Esophagus muscularis mucosa (tissue), 4 donors: ENCODE measurements around the gene SERINC5. TPM values are rescaled to one million over a fixed set of nuclear protein-coding genes. Genes with fewer than 3 reads are reported as not detected.

ENCODE experiments used
- DNase-seq: peaks from one replicate; pipeline ENCODE4 v3.0.0-alpha.2; 2017; ENCODE audit errors: extremely low spot score
- H3K27ac ChIP-seq, 4 donors: fragments of 200-600 bp; sonication (generic); replicated peaks in 1 of 4; 1 replicate in 3 of 4; 2 replicates in 1 of 4; pipeline ENCODE4 v1.5.1; 2016 to 2019; ENCODE audit warnings: mild to moderate bottlenecking in 1 of 4
- H3K27me3 ChIP-seq, 4 donors: fragments of 200-600 bp; sonication (generic); one replicate each; pipeline versions ENCODE4 v1.5.1 to v1.6.0; 2016 to 2019
- H3K36me3 ChIP-seq, 4 donors: fragments of 200-600 bp; sonication (generic); one replicate each; pipeline ENCODE4 v1.5.1; 2016 to 2019
- H3K4me1 ChIP-seq, 4 donors: fragments of 200-600 bp; sonication (generic); one replicate each; pipeline ENCODE4 v1.5.1; 2016 to 2019
- H3K4me3 ChIP-seq, 4 donors: fragments of 200-600 bp; sonication (generic); 1 replicate in 2 of 4; 2 replicates in 2 of 4; pipeline ENCODE4 v1.5.1; 2016 to 2019; ENCODE audit warnings: mild to moderate bottlenecking in 4 of 4, moderate library complexity in 1 of 4
- H3K9me3 ChIP-seq, 4 donors: fragments of 200-600 bp; sonication (generic); 1 replicate in 3 of 4; 2 replicates in 1 of 4; pipeline ENCODE4 v1.5.1; 2016 to 2019
- EP300 ChIP-seq: sonication (generic); formaldehyde crosslinking; IDR thresholded peaks from one replicate; pipeline ENCODE4 v1.6.1; 2017; ENCODE audit warnings: antibody characterized with exemption
- POLR2A ChIP-seq: fragments of 450-650 bp; IDR thresholded peaks from one replicate; pipeline ENCODE4 v1.6.1; 2017; ENCODE audit warnings: antibody characterized with exemption, moderate library complexity, mild to moderate bottlenecking, low read depth
- POLR2AphosphoS5 ChIP-seq, 2 donors: sonication (generic); formaldehyde crosslinking; IDR thresholded peaks; one replicate each; pipeline ENCODE4 v1.6.1; 2017; ENCODE audit warnings: antibody characterized with exemption in 2 of 2
- WGBS: methylation state at CpG from one replicate; pipeline ENCODE4 v1.1.5; 2018; 5-methylcytosine and 5-hydroxymethylcytosine counted together
- intact Hi-C: fragments of 100-400 bp; cut with DNase I; formaldehyde crosslinking; loops from one replicate; pipeline ENCODE4 v1.15.1; 2023
- total RNA-seq, 4 donors: library from RNA; depleted of rRNA; stranded (reverse); fragments of >200 nt; gene quantifications; one replicate each; pipeline versions ENCODE4 v1.1.0 to v1.2.1, GENCODE V29; 2016
- TF ChIP-seq, protein P1 (sequence below), 3 experiments: fragments of 200-600 bp in 2 of 3; fragments of 450-650 bp in 1 of 3; sonication (generic) in 2 of 3; IDR thresholded peaks; one replicate each; pipeline ENCODE4 v1.5.1; 2017 to 2019; ENCODE audit warnings: antibody characterized with exemption in 3 of 3, mild to moderate bottlenecking in 2 of 3, moderate library complexity in 1 of 3

Gene SERINC5
- total RNA-seq, 4 donors from 2014 or later, result 5.8 to 9.1 (median 8.3) TPM

DNA sequence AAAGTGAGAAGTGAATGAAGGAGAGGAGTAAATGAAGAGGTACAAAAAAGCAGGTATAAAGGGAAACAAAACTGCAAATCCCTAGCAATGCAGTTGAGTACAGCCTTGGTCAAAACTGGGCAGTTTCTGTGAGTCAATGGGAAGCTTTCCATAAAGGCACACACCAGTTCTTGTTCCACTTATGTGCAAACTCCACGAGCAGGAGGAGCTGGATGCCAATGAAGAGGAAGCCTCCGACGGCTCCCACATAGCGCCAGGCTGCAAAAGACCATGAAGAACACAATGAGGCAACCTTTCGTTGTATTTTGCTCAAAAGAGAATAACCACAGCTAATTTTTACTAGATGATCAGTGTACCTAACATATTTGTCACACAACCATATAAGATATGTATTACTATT, 81.1 kb downstream of the SERINC5 start:
- intact Hi-C loops, result no loop called here
- Histone ChIP-seq H3K36me3 (peaks cover 0 to 49% (median 29%) of the 10 kb centered on the region in 4 donors), H3K27me3 (no peaks in the 10 kb centered on the region), H3K4me1 (peaks cover 0 to 6% (median 0%) of the 10 kb centered on the region in 4 donors), H3K9me3 (no peaks in the 10 kb centered on the region), H3K27ac (no peak overlapping the region), H3K4me3 (no peak overlapping the region)
- DNase-seq, result no peak
- 88% methylated on average over 5 of the region's 5 CpGs for WGBS
- TF ChIP-seq POLR2A (no peak), EP300 (no peak), POLR2AphosphoS5 (IDR thresholded peaks at IDR 0.05) (no peak)
- TF ChIP-seq, protein P1, sequence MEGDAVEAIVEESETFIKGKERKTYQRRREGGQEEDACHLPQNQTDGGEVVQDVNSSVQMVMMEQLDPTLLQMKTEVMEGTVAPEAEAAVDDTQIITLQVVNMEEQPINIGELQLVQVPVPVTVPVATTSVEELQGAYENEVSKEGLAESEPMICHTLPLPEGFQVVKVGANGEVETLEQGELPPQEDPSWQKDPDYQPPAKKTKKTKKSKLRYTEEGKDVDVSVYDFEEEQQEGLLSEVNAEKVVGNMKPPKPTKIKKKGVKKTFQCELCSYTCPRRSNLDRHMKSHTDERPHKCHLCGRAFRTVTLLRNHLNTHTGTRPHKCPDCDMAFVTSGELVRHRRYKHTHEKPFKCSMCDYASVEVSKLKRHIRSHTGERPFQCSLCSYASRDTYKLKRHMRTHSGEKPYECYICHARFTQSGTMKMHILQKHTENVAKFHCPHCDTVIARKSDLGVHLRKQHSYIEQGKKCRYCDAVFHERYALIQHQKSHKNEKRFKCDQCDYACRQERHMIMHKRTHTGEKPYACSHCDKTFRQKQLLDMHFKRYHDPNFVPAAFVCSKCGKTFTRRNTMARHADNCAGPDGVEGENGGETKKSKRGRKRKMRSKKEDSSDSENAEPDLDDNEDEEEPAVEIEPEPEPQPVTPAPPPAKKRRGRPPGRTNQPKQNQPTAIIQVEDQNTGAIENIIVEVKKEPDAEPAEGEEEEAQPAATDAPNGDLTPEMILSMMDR (IDR thresholded peaks at IDR 0.05), result no peak

DNA sequence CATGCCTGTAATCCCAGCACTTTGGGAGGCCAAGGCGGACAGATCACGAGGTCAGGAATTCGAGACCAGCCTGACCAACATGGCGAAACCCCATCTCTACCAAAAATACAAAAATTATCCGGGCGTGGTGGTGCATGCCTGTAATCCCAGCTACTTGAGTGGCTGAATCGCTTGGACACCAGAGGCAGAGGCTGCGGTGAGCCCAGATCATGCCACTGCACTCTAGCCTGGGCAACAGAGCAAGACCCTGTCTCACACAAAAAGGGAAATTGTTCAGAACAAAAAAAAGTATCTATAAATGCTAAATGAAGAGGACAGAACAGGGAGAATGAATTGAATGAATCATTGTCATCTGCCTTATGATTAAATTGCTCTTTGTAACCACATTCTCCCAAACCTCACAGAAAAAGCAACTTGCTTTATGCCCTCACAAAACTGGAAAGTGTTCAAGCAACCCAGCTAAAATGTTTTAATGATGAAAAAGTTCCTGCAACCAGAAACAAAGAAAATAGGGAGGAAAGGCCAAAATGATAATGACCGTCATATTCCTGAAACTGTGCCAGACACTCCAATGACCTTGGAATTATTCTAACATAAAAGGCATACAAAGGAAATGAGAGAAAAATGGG, 83.7 kb downstream of the SERINC5 start:
- no peak for TF ChIP-seq POLR2AphosphoS5 (IDR thresholded peaks at IDR 0.05)
- TF ChIP-seq, protein P1 (IDR thresholded peaks at IDR 0.05), result no peak
- no peak for TF ChIP-seq POLR2A
- no peak for TF ChIP-seq EP300
- Histone ChIP-seq H3K4me3 (no peak overlapping the region), H3K4me1 (peaks cover 0 to 6% (median 0%) of the 10 kb centered on the region in 4 donors), H3K9me3 (no peaks in the 10 kb centered on the region), H3K27me3 (no peaks in the 10 kb centered on the region), H3K27ac (no peak overlapping the region), H3K36me3 (peaks cover 0 to 54% (median 30%) of the 10 kb centered on the region in 4 donors)
- 87% methylated on average over 9 of the region's 9 CpGs for WGBS
- no peak for DNase-seq
- intact Hi-C loops, result no loop called here

DNA sequence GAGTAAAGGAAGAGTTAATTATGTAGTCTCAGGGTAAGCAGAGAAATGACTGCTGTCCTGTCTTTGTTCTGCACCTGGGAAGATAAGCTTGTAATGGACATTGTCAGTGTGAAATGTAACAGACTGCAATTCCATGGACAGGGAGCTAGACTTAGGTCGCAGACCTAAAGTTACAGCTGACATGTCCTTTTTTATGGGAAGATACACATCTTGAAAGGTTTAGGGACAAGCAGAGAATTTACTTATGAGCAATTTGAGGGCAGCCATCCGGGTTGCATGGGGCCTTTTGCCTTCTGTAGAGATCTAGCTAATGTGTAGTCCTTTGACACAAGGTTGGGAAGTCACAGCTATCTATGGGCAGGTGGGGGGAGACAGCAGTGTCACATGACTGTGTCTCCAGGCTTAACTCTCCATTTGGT, 85.7 kb downstream of the SERINC5 start:
- WGBS, result 88% methylated on average over 2 of the region's 2 CpGs
- peaks cover 0 to 56% (median 28%) of the 10 kb centered on the region in 4 donors for H3K36me3 ChIP-seq

DNA sequence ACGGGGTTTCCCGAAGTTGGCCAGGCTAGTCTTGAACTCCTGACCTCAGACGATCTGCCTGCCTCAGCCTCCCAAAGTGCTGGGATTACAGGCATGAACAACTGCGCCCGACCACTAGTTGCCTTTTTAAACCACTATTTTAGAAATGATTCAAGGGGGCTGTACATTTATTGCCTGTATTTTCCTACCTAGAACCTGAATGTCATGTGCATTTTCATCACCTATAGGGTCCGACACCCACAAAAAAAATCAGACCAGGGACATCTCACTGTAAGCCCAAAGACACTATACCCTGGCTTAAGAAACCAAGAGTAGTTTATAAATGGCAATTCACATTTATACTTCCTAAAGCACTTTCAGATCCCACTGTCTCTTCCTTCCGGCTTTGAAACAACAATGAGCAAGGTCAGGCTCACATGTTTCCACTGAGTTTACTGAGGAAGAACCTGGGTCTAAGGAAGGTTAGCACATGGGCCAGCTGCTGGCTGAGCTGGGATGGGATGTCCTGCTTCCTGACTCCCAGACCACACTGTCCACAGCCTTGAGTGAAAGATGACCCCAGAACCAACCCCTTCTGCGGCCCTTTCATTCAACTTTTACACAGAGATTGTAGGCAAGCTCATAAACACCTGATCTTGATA, 87.3 kb downstream of the SERINC5 start:
- no peak overlapping the region for H3K27ac ChIP-seq
- peaks cover 0 to 41% (median 17%) of the 10 kb centered on the region in 4 donors for H3K36me3 ChIP-seq
- no peak for DNase-seq
- TF ChIP-seq EP300, result no peak
- TF ChIP-seq POLR2A, result no peak
- TF ChIP-seq, protein P1 (IDR thresholded peaks at IDR 0.05), result no peak
- no peak for TF ChIP-seq POLR2AphosphoS5 (IDR thresholded peaks at IDR 0.05)
- 90% methylated on average over 8 of the region's 8 CpGs for WGBS
- no peaks in the 10 kb centered on the region for H3K9me3 ChIP-seq
- peaks cover 0 to 6% (median 0%) of the 10 kb centered on the region in 4 donors for H3K4me1 ChIP-seq
- no peaks in the 10 kb centered on the region for H3K27me3 ChIP-seq
- H3K4me3 ChIP-seq, result no peak overlapping the region
- intact Hi-C loops, result no loop called here

More for the DNA sequence above, 85.7 kb downstream of the SERINC5 start:
- no peak for TF ChIP-seq EP300
- TF ChIP-seq POLR2A, result no peak
- TF ChIP-seq, protein P1 (IDR thresholded peaks at IDR 0.05), result no peak
- TF ChIP-seq POLR2AphosphoS5 (IDR thresholded peaks at IDR 0.05), result no peak
- intact Hi-C loops, result no loop called here
- Histone ChIP-seq H3K9me3 (no peaks in the 10 kb centered on the region), H3K4me1 (peaks cover 0 to 6% (median 0%) of the 10 kb centered on the region in 4 donors), H3K27ac (no peak overlapping the region), H3K27me3 (no peaks in the 10 kb centered on the region), H3K4me3 (no peak overlapping the region)
- DNase-seq, result no peak
